Liver (tissue), 9 donors: ENCODE results near the gene JAKMIP2. TPM values are rescaled to one million over a fixed set of nuclear protein-coding genes. Genes with fewer than 3 reads are reported as not detected.

ENCODE experiments used
- DNase-seq: peaks from one replicate; pipeline ENCODE4 v3.0.0-alpha.2; 2017; ENCODE audit warnings: low spot score
- H3K27ac ChIP-seq, 2 donors: one replicate each; pipeline ENCODE4 v1.7.0; 2013; ENCODE audit warnings: inconsistent platforms in 2 of 2, low read length in 2 of 2, control low read depth in 1 of 2, low read depth in 1 of 2, mild to moderate bottlenecking in 1 of 2
- H3K27me3 ChIP-seq, 4 donors: one replicate each; pipeline versions ENCODE4 v1.6.1 to v1.7.0; 2013; ENCODE audit warnings: low read length in 3 of 4, inconsistent platforms in 1 of 4, mild to moderate bottlenecking in 1 of 4, moderate library complexity in 1 of 4; ENCODE audit not compliant: control insufficient read depth in 4 of 4, insufficient read depth in 4 of 4
- H3K36me3 ChIP-seq, 4 donors: one replicate each; pipeline versions ENCODE4 v1.6.1 to v1.7.0; 2013; ENCODE audit warnings: low read length in 3 of 4, mild to moderate bottlenecking in 3 of 4, low read depth in 1 of 4, moderate library complexity in 1 of 4; ENCODE audit not compliant: control insufficient read depth in 4 of 4, insufficient read depth in 3 of 4
- H3K4me1 ChIP-seq, 4 donors: one replicate each; pipeline versions ENCODE4 v1.6.1 to v1.7.0; 2013; ENCODE audit warnings: low read length in 3 of 4, mild to moderate bottlenecking in 3 of 4, moderate library complexity in 1 of 4; ENCODE audit not compliant: control insufficient read depth in 4 of 4, insufficient read depth in 4 of 4
- H3K4me3 ChIP-seq, 3 donors: one replicate each; pipeline versions ENCODE4 v1.6.1 to v1.7.0; 2013; ENCODE audit warnings: low read length in 3 of 3, control low read depth in 1 of 3, low read depth in 1 of 3, mild to moderate bottlenecking in 1 of 3
- H3K9ac ChIP-seq, 2 donors: one replicate each; pipeline ENCODE4 v1.7.0; 2013; ENCODE audit warnings: low read length in 2 of 2, mild to moderate bottlenecking in 2 of 2, moderate library complexity in 2 of 2, control low read depth in 1 of 2, low read depth in 1 of 2
- H3K9me3 ChIP-seq, 4 donors: one replicate each; pipeline versions ENCODE4 v1.6.1 to v1.7.0; 2013; ENCODE audit warnings: low read length in 3 of 4; ENCODE audit not compliant: control insufficient read depth in 4 of 4
- CTCF ChIP-seq: fragments of 150-350 bp; IDR thresholded peaks from 2 replicates; pipeline ENCODE4 v1.5.1; 2017; ENCODE audit warnings: improper control_type of control experiment, low read depth, low read length; ENCODE audit not compliant: missing input control
- EGR1 ChIP-seq, 2 donors: IDR thresholded peaks; 2 replicates each; pipeline ENCODE4 v1.6.1; 2016 to 2018; ENCODE audit warnings: antibody characterized with exemption in 2 of 2, low read depth in 2 of 2
- FOXA1 ChIP-seq: IDR thresholded peaks from 2 replicates; pipeline ENCODE4 v1.6.1; 2016; ENCODE audit warnings: antibody characterized with exemption
- FOXA2 ChIP-seq: IDR thresholded peaks from 2 replicates; pipeline ENCODE4 v1.6.1; 2016; ENCODE audit warnings: antibody characterized with exemption
- GABPA ChIP-seq, 2 donors: IDR thresholded peaks in 1 of 2; conservative IDR thresholded peaks in 1 of 2; 2 replicates each; pipeline ENCODE4 v1.6.1; 2016; ENCODE audit warnings: antibody characterized with exemption in 2 of 2, mild to moderate bottlenecking in 1 of 2, moderate library complexity in 1 of 2
- HNF4A ChIP-seq, 2 donors: conservative IDR thresholded peaks; 2 replicates each; pipeline ENCODE4 v1.6.1; 2016; ENCODE audit warnings: antibody characterized with exemption in 2 of 2, mild to moderate bottlenecking in 2 of 2
- HNF4G ChIP-seq: IDR thresholded peaks from 2 replicates; pipeline ENCODE4 v1.6.1; 2016; ENCODE audit warnings: antibody characterized with exemption
- RAD21 ChIP-seq, 2 donors: IDR thresholded peaks; 2 replicates each; pipeline ENCODE4 v1.6.1; 2016; ENCODE audit warnings: antibody characterized with exemption in 2 of 2, mild to moderate bottlenecking in 2 of 2
- SP1 ChIP-seq: IDR thresholded peaks from 2 replicates; pipeline ENCODE4 v1.6.1; 2018; ENCODE audit warnings: antibody characterized with exemption, mild to moderate bottlenecking
- TAF1 ChIP-seq: conservative IDR thresholded peaks from 2 replicates; pipeline ENCODE4 v1.6.1; 2016; ENCODE audit warnings: antibody characterized with exemption, mild to moderate bottlenecking
- ZBTB33 ChIP-seq: IDR thresholded peaks from 2 replicates; pipeline ENCODE4 v1.6.1; 2016; ENCODE audit warnings: antibody characterized with exemption
- WGBS: extraction: QIAGEN DNeasy Blood & Tissue Kit; methylation state at CpG from one replicate; pipeline ENCODE4 v1.1.7; 2013; 5-methylcytosine and 5-hydroxymethylcytosine counted together
- polyA plus RNA-seq, 2 donors: library from polyadenylated mRNA; stranded (reverse) in 1 of 2; unstranded in 1 of 2; fragments of 200-250 nt in 1 of 2; fragments of >200 nt in 1 of 2; fragmentation: Nextera tagmentation in 1 of 2; extraction: Ambion mirVana in 1 of 2; gene quantifications; one replicate each; pipeline versions ENCODE4 v1.2.1 to v1.2.3, GENCODE V29; 2013 to 2015
- total RNA-seq, 2 donors: library from RNA; depleted of rRNA; stranded (reverse); fragments of >200 nt; gene quantifications; one replicate each; pipeline ENCODE4 v1.2.3, GENCODE V29; 2014
- TF ChIP-seq, protein P1 (sequence below): IDR thresholded peaks from 2 replicates; pipeline ENCODE4 v1.6.1; 2016; ENCODE audit warnings: antibody characterized with exemption
- TF ChIP-seq, protein P2 (sequence below): IDR thresholded peaks from 2 replicates; pipeline ENCODE4 v1.6.1; 2016; ENCODE audit warnings: antibody characterized with exemption, mild to moderate bottlenecking
- TF ChIP-seq, protein P3 (sequence below): IDR thresholded peaks from 2 replicates; pipeline ENCODE4 v1.6.1; 2016; ENCODE audit warnings: antibody characterized with exemption
- donor health status: healthy.
- donor health status: healthy.
- donor health status: healthy.
- donor health status: healthy.
- donor health status: healthy.

Gene JAKMIP2
- total and polyA plus RNA-seq, 4 donors: 0.06 to 0.38 (median 0.24) TPM

DNA sequence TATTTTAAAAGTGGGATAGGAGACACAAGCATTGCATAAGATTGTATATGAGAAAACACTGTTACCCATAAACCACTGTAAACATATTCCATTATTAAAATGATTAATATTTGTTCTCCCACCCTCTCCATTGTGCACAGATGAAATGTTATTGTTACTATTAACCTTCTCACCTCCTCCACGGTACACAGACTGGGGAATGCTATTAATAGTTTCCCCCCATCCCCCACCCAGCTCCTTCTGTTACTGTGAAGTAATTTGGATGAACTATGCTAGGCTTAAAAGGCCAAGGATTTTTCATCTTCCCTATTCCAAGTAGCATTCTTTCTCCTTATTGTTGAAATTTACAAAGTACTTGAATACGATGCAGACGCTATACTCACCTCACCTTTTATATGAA is 91.4 kb downstream of the JAKMIP2 start:
- DNase-seq: no peak
- Histone ChIP-seq H3K36me3 (no peaks in the 10 kb centered on the region), H3K4me1 (no peaks in the 10 kb centered on the region), H3K9ac (no peak overlapping the region), H3K27ac (no peak overlapping the region), H3K27me3 (no peaks in the 10 kb centered on the region), H3K4me3 (no peak overlapping the region), H3K9me3 (no peaks in the 10 kb centered on the region)
- 78% methylated on average over 3 of the region's 3 CpGs for WGBS
- no peak for TF ChIP-seq CTCF
- TF ChIP-seq SP1: no peak

DNA sequence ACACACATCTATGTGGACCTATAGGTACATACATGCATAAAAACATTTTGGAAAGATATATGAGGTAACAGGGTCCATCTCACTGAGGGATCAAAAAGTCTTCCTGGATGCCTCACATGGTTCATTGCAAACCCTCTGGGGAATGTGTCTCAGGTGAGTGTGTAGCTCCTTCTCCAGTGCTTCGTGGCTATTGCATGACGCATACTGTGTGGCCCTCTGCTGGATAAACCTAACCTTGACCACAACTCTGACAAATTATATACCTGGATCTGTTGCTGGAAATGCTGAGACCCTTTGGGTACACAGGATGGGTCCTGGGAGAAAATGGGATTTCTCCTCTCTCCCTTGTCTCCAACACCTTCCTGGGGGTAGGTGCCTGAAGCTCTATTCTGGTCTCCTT is 91.9 kb downstream of the JAKMIP2 start:
- Histone ChIP-seq H3K9me3 (no peaks in the 10 kb centered on the region), H3K9ac (no peak overlapping the region), H3K4me1 (no peaks in the 10 kb centered on the region), H3K4me3 (no peak overlapping the region), H3K27me3 (no peaks in the 10 kb centered on the region), H3K27ac (no peak overlapping the region), H3K36me3 (no peaks in the 10 kb centered on the region)
- TF ChIP-seq RAD21 (IDR thresholded peaks at IDR 0.05) (peak; percentile 59 to 79), CTCF (peak; percentile 25), EGR1 (IDR thresholded peaks at IDR 0.05; ENCODE audit: low read depth in 2 of 2) (no peak), FOXA2 (no peak), HNF4A (conservative IDR thresholded peaks at IDR 0.05) (no peak), TAF1 (no peak)
- TF ChIP-seq, protein P1, sequence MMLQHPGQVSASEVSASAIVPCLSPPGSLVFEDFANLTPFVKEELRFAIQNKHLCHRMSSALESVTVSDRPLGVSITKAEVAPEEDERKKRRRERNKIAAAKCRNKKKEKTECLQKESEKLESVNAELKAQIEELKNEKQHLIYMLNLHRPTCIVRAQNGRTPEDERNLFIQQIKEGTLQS: no peak
- 57% methylated on average over 2 of the region's 2 CpGs for WGBS
- DNase-seq: no peak

DNA sequence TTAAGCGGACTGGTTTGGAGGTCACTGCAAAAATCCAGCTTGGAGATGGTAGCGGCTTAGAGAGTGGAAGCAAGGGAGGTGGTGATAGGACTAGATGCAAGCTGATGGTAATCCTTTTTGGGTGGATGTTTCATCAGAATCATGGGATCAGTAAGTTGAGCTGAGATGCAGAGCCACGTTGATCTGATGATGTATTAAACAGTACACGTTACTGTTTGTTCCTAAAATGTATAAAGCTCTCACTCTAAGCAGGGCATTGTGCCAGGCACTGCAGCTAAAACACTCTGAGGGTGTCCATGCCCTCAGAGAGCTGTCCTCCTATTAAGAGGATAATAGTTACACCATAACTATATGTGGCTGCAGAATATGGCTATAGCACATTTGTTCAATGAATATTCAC is 93.1 kb downstream of the JAKMIP2 start:
- H3K36me3 ChIP-seq: no peaks in the 10 kb centered on the region
- WGBS: 87% methylated on average over 4 of the region's 4 CpGs
- no peaks in the 10 kb centered on the region for H3K27me3 ChIP-seq
- no peak overlapping the region for H3K27ac ChIP-seq
- no peak for DNase-seq
- no peaks in the 10 kb centered on the region for H3K4me1 ChIP-seq
- H3K4me3 ChIP-seq: no peak overlapping the region
- H3K9ac ChIP-seq: no peak overlapping the region
- H3K9me3 ChIP-seq: no peaks in the 10 kb centered on the region
- TF ChIP-seq ZBTB33: no peak
- TF ChIP-seq GABPA (IDR thresholded peaks at IDR 0.05 in 1 of 2, conservative IDR thresholded peaks at IDR 0.05 in 1 of 2): no peak
- no peak for TF ChIP-seq FOXA2
- no peak for TF ChIP-seq FOXA1
- TF ChIP-seq, protein P1: no peak
- TF ChIP-seq, protein P2, sequence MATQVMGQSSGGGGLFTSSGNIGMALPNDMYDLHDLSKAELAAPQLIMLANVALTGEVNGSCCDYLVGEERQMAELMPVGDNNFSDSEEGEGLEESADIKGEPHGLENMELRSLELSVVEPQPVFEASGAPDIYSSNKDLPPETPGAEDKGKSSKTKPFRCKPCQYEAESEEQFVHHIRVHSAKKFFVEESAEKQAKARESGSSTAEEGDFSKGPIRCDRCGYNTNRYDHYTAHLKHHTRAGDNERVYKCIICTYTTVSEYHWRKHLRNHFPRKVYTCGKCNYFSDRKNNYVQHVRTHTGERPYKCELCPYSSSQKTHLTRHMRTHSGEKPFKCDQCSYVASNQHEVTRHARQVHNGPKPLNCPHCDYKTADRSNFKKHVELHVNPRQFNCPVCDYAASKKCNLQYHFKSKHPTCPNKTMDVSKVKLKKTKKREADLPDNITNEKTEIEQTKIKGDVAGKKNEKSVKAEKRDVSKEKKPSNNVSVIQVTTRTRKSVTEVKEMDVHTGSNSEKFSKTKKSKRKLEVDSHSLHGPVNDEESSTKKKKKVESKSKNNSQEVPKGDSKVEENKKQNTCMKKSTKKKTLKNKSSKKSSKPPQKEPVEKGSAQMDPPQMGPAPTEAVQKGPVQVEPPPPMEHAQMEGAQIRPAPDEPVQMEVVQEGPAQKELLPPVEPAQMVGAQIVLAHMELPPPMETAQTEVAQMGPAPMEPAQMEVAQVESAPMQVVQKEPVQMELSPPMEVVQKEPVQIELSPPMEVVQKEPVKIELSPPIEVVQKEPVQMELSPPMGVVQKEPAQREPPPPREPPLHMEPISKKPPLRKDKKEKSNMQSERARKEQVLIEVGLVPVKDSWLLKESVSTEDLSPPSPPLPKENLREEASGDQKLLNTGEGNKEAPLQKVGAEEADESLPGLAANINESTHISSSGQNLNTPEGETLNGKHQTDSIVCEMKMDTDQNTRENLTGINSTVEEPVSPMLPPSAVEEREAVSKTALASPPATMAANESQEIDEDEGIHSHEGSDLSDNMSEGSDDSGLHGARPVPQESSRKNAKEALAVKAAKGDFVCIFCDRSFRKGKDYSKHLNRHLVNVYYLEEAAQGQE: no peak
- TF ChIP-seq HNF4G: no peak
- no peak for TF ChIP-seq RAD21 (IDR thresholded peaks at IDR 0.05)
- TF ChIP-seq, protein P3, sequence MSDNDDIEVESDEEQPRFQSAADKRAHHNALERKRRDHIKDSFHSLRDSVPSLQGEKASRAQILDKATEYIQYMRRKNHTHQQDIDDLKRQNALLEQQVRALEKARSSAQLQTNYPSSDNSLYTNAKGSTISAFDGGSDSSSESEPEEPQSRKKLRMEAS: no peak
